ENCODE measurements around the gene LRIT3. TPM values are rescaled to one million over a fixed set of nuclear protein-coding genes. Genes with fewer than 3 reads are reported as not detected.

The LRIT3 gene
- total RNA-seq, 4 donors from 2014 or later, result 0.16 to 0.22 (median 0.18) TPM

GRCh38 chr4:109873791-109874514, 26.0 kb downstream of the LRIT3 start:
- TF ChIP-seq CTCF (IDR thresholded peaks at IDR 0.05; ENCODE audit: low read depth), result no peak

GRCh38 chr4:109875106-109875505, 27.2 kb downstream of the LRIT3 start:
- no peak for TF ChIP-seq CTCF (IDR thresholded peaks at IDR 0.05; ENCODE audit: low read depth)

GRCh38 chr4:109876634-109877265, 28.8 kb downstream of the LRIT3 start:
- no peak for TF ChIP-seq CTCF (IDR thresholded peaks at IDR 0.05; ENCODE audit: low read depth)

GRCh38 chr4:109877400-109877799, 29.5 kb downstream of the LRIT3 start:
- no peak for TF ChIP-seq CTCF (IDR thresholded peaks at IDR 0.05; ENCODE audit: low read depth)

- TF ChIP-seq CTCF (IDR thresholded peaks at IDR 0.05; ENCODE audit: low read depth), result no peak
These were observed 30.4 kb downstream of the LRIT3 start for GRCh38 chr4:109878355-109878754.

GRCh38 chr4:109879081-109879480, 31.2 kb downstream of the LRIT3 start:
- no peak for TF ChIP-seq CTCF (IDR thresholded peaks at IDR 0.05; ENCODE audit: low read depth)

- TF ChIP-seq CTCF (IDR thresholded peaks at IDR 0.05; ENCODE audit: low read depth), result no peak
These were observed 31.9 kb downstream of the LRIT3 start for GRCh38 chr4:109879636-109880314.
